GM21723 (cell line): ENCODE results near the gene CDK5RAP2.
A peak's percentile ranks its signal among the peaks of the same experiment; 100 is the strongest.
"Not testable (repeated sequence)": the region's sequence is repeated elsewhere in the genome, so short reads cannot be mapped to it uniquely, and the experiment has no call there.

Experiments used
- ATAC-seq: cut with Tn5 transposase; IDR thresholded peaks from one replicate; pipeline ENCODE4 v1.9.1; 2021; ENCODE audit warnings: mild to moderate bottlenecking, moderate library complexity; ENCODE audit not compliant: unreplicated experiment

CDK5RAP2 gene

GRCh38 chr9:120592210-120592609 is 12.2 kb upstream of the CDK5RAP2 start:
- no peak for ATAC-seq

- ATAC-seq = no peak
Observed at GRCh38 chr9:120587328-120587727, 7.4 kb upstream of the CDK5RAP2 start.

- no peak for ATAC-seq
Observed at GRCh38 chr9:120583958-120584369, 4.0 kb upstream of the CDK5RAP2 start.

GRCh38 chr9:120579139-120580050 is 572 bp downstream of the CDK5RAP2 start:
- peak; percentile 43 for ATAC-seq

GRCh38 chr9:120574473-120574872 is 5.5 kb downstream of the CDK5RAP2 start:
- no peak for ATAC-seq

- no peak for ATAC-seq
Observed at GRCh38 chr9:120572472-120572871, 7.5 kb downstream of the CDK5RAP2 start.

- ATAC-seq = no peak
Observed at GRCh38 chr9:120571443-120572257, 8.3 kb downstream of the CDK5RAP2 start.

- no peak for ATAC-seq
Observed at GRCh38 chr9:120570296-120570695, 9.7 kb downstream of the CDK5RAP2 start.

- ATAC-seq = no peak
Observed at GRCh38 chr9:120569556-120569955, 10.4 kb downstream of the CDK5RAP2 start.

- no peak for ATAC-seq
Observed at GRCh38 chr9:120568816-120569215, 11.2 kb downstream of the CDK5RAP2 start.

GRCh38 chr9:120567874-120568273 is 12.1 kb downstream of the CDK5RAP2 start:
- ATAC-seq = no peak

GRCh38 chr9:120567081-120567480 is 12.9 kb downstream of the CDK5RAP2 start:
- no peak for ATAC-seq

- no peak for ATAC-seq
Observed at GRCh38 chr9:120564589-120564988, 15.4 kb downstream of the CDK5RAP2 start.

- no peak for ATAC-seq
Observed at GRCh38 chr9:120562861-120563443, 17.0 kb downstream of the CDK5RAP2 start.

GRCh38 chr9:120561709-120562108 is 18.3 kb downstream of the CDK5RAP2 start:
- no peak for ATAC-seq

- no peak for ATAC-seq
Observed at GRCh38 chr9:120559546-120559945, 20.4 kb downstream of the CDK5RAP2 start.

GRCh38 chr9:120558454-120558853 is 21.5 kb downstream of the CDK5RAP2 start:
- no peak for ATAC-seq

- ATAC-seq = no peak
Observed at GRCh38 chr9:120557205-120557604, 22.8 kb downstream of the CDK5RAP2 start.

- no peak for ATAC-seq
Observed at GRCh38 chr9:120556775-120557174, 23.2 kb downstream of the CDK5RAP2 start.

- ATAC-seq = no peak
Observed at GRCh38 chr9:120555839-120556238, 24.1 kb downstream of the CDK5RAP2 start.

GRCh38 chr9:120552210-120552704 is 27.7 kb downstream of the CDK5RAP2 start:
- not testable (repeated sequence) for ATAC-seq
